ENCODE data around the gene PTPRA. TPM values are rescaled to one million over a fixed set of nuclear protein-coding genes. Genes with fewer than 3 reads are reported as not detected.
A peak's percentile ranks its signal among the peaks of the same experiment; 100 is the strongest.

Gene PTPRA
- total RNA-seq, 2 experiments from 2014 or later = 42.0 to 43.1 TPM

- ChIA-PET POLR2A (interaction anchor here (0.7 to 1.8 kb wide), 4 partner anchors 8 to 182 kb away, joined by 3 to 5 read pairs (median 4); partner anchors contain the start of genes MRPS26 and PTPRA), CTCF (interaction anchor here (0.9 to 2.4 kb wide), 8 partner anchors 13 to 131 kb away, joined by 3 to 6 read pairs (median 3); partner anchors contain the start of genes PCED1A and VPS16)
- ATAC-seq (no peak), DNase-seq (no peak)
- TF ChIP-seq, protein P1, sequence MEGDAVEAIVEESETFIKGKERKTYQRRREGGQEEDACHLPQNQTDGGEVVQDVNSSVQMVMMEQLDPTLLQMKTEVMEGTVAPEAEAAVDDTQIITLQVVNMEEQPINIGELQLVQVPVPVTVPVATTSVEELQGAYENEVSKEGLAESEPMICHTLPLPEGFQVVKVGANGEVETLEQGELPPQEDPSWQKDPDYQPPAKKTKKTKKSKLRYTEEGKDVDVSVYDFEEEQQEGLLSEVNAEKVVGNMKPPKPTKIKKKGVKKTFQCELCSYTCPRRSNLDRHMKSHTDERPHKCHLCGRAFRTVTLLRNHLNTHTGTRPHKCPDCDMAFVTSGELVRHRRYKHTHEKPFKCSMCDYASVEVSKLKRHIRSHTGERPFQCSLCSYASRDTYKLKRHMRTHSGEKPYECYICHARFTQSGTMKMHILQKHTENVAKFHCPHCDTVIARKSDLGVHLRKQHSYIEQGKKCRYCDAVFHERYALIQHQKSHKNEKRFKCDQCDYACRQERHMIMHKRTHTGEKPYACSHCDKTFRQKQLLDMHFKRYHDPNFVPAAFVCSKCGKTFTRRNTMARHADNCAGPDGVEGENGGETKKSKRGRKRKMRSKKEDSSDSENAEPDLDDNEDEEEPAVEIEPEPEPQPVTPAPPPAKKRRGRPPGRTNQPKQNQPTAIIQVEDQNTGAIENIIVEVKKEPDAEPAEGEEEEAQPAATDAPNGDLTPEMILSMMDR (IDR thresholded peaks at IDR 0.05) = no peak
- H3K27me3 Mint-ChIP-seq = no peaks in the 10 kb centered on the region
- H3K27ac Mint-ChIP-seq = peak overlapping the region; percentile 85
- peaks cover 45% of the 10 kb centered on the region for H3K4me1 Mint-ChIP-seq (ENCODE audit: low read depth)
- peaks cover 26% of the 10 kb centered on the region for H3K36me3 Mint-ChIP-seq (ENCODE audit: low read depth)
- no peaks in the 10 kb centered on the region for H3K9me3 Mint-ChIP-seq
- H3K4me3 Mint-ChIP-seq = no peak overlapping the region
- intact Hi-C loops (cut with micrococcal nuclease) = loop anchor here (5.0 kb wide), 1 partner anchor 123 kb away; no protein-coding TSS in a partner anchor
These were observed 8.7 kb upstream of the PTPRA start for GRCh38 chr20:2864626-2865025.

DNA sequence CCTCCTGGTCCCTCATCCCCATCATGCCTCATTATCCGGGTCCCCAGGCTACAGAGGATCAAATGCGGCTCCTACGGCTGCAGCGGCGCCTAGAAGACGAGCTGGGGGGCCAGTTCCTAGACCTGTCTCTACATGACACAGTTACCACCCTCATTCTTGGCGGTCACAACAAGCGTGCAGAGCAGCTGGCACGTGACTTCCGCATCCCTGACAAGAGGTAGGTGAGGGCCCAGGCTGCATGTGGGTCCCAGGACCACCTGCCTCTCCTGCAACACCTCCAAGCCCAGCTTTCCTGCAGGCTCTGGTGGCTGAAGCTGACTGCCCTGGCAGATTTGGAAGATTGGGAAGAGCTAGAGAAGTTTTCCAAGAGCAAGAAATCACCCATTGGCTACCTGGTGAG, 8.2 kb upstream of the PTPRA start:
- Mint-ChIP-seq H3K27ac (peak overlapping the region; percentile 85), H3K9me3 (no peaks in the 10 kb centered on the region), H3K4me1 (ENCODE audit: low read depth) (peaks cover 45% of the 10 kb centered on the region), H3K36me3 (ENCODE audit: low read depth) (peaks cover 26% of the 10 kb centered on the region), H3K27me3 (no peaks in the 10 kb centered on the region), H3K4me3 (no peak overlapping the region)
- ChIA-PET CTCF (interaction anchor here (0.6 to 2.4 kb wide), 15 partner anchors 8 to 180 kb away, joined by 3 to 11 read pairs (median 4); partner anchors contain the start of genes MRPS26, PCED1A and VPS16), POLR2A (interaction anchor here (0.6 to 1.8 kb wide), 7 partner anchors 23 to 354 kb away, joined by 3 to 5 read pairs (median 3); partner anchors contain the start of genes MRPS26 and NOP56)
- TF ChIP-seq, protein P1 (IDR thresholded peaks at IDR 0.05) = no peak
- ATAC-seq (no peak), DNase-seq (no peak)
- intact Hi-C loops (cut with micrococcal nuclease) = loop anchor here (5.0 kb wide), 1 partner anchor 122 kb away; no protein-coding TSS in a partner anchor

GRCh38 chr20:2865630-2866029, 7.7 kb upstream of the PTPRA start:
- no peaks in the 10 kb centered on the region for H3K9me3 Mint-ChIP-seq
- peaks cover 49% of the 10 kb centered on the region for H3K4me1 Mint-ChIP-seq (ENCODE audit: low read depth)
- H3K4me3 Mint-ChIP-seq = peak overlapping the region; percentile 2
- H3K27me3 Mint-ChIP-seq = no peaks in the 10 kb centered on the region
- intact Hi-C loops (cut with micrococcal nuclease) = loop anchor here (5.0 kb wide), 1 partner anchor 122 kb away; no protein-coding TSS in a partner anchor
- peak overlapping the region; percentile 85 for H3K27ac Mint-ChIP-seq
- DNase-seq = peak; percentile 87
- ChIA-PET CTCF (interaction anchor here (0.6 to 2.4 kb wide), 21 partner anchors 9 to 186 kb away, joined by 3 to 11 read pairs (median 3); partner anchors contain the start of genes GNRH2, MRPS26, PCED1A and VPS16), POLR2A (interaction anchor here (0.6 to 1.8 kb wide), 8 partner anchors 23 to 355 kb away, joined by 3 to 5 read pairs (median 3); partner anchors contain the start of genes MRPS26 and NOP56)
- TF ChIP-seq, protein P1 (IDR thresholded peaks at IDR 0.05) = peak; percentile 48
- H3K36me3 Mint-ChIP-seq (ENCODE audit: low read depth) = peaks cover 26% of the 10 kb centered on the region
- peak; percentile 90 for ATAC-seq

GRCh38 chr20:2866236-2866635, 7.0 kb upstream of the PTPRA start:
- TF ChIP-seq, protein P1 (IDR thresholded peaks at IDR 0.05) = no peak
- H3K36me3 Mint-ChIP-seq (ENCODE audit: low read depth) = peaks cover 26% of the 10 kb centered on the region
- intact Hi-C loops (cut with micrococcal nuclease) = loop anchor here (5.0 kb wide), 1 partner anchor 121 kb away; no protein-coding TSS in a partner anchor
- H3K27ac Mint-ChIP-seq = peak overlapping the region; percentile 85
- no peaks in the 10 kb centered on the region for H3K27me3 Mint-ChIP-seq
- ChIA-PET CTCF (interaction anchor here (0.7 to 2.4 kb wide), 16 partner anchors 9 to 186 kb away, joined by 3 to 11 read pairs (median 4); partner anchors contain the start of genes GNRH2, PCED1A and VPS16), POLR2A (interaction anchor here (0.9 to 1.8 kb wide), 4 partner anchors 35 to 214 kb away, joined by 3 to 5 read pairs (median 4); partner anchors contain the start of genes MRPS26 and NOP56)
- H3K9me3 Mint-ChIP-seq = no peaks in the 10 kb centered on the region
- peak; percentile 66 for DNase-seq
- peak; percentile 28 for ATAC-seq
- H3K4me1 Mint-ChIP-seq (ENCODE audit: low read depth) = peaks cover 55% of the 10 kb centered on the region
- peak overlapping the region; percentile 2 for H3K4me3 Mint-ChIP-seq

Data from activated CD8-positive, alpha-beta T cell treated with anti-CD3 and anti-CD28 coated beads for 36 hours (primary cell).